IMR-90 (cell line): ENCODE results near the gene PTK7. TPM values are rescaled to one million over a fixed set of nuclear protein-coding genes. Genes with fewer than 3 reads are reported as not detected.

ENCODE experiments used
- ATAC-seq: fragments of 200-7000 bp; cut with Tn5 transposase; 2 replicates; pipeline ENCODE4 v1.9.1; 2020; ENCODE audit warnings: low read depth, mild to moderate bottlenecking, moderate library complexity
- BruUV-seq: library from RNA; stranded (reverse); fragments of 400-500 nt; replicated peaks from 2 replicates; lab custom pipeline; 2021; lab: Mats Ljungman, UMichigan
- CTCF ChIA-PET: fragments of 300-600 bp; formaldehyde crosslinking; extraction: SDS; loops from one replicate; lab custom pipeline; 2021; ENCODE audit warnings: antibody characterized with exemption; lab: Yijun Ruan, JAX
- POLR2A ChIA-PET: fragments of 300-600 bp; sonication (Branson Sonifier 250); formaldehyde crosslinking; loops from one replicate; lab custom pipeline; 2022; ENCODE audit warnings: antibody characterized with exemption; ENCODE audit not compliant: unreplicated experiment; lab: Charles Lee
- DNase-seq: peaks from one replicate; pipeline ENCODE4 v3.0.0; 2013
- H2AFZ ChIP-seq: replicated peaks from 2 replicates; pipeline ENCODE3; 2013; ENCODE audit warnings: low read length, mild to moderate bottlenecking; ENCODE audit not compliant: poor library complexity
- H2AK5ac ChIP-seq: 2 replicates; pipeline ENCODE4 v1.6.1; 2013; ENCODE audit warnings: low read depth, low read length, inconsistent platforms
- H2AK9ac ChIP-seq: replicated peaks from 2 replicates; pipeline ENCODE3; 2013; ENCODE audit warnings: mild to moderate bottlenecking, low read depth, low read length, moderate library complexity; ENCODE audit not compliant: poor library complexity
- H2BK120ac ChIP-seq: 2 replicates; pipeline ENCODE4 v1.6.1; 2013; ENCODE audit warnings: low read depth, low read length, inconsistent platforms
- H2BK15ac ChIP-seq: 3 replicates; pipeline ENCODE4 v1.6.1; 2013; ENCODE audit warnings: low read depth, low read length, inconsistent platforms
- H2BK20ac ChIP-seq: 2 replicates; pipeline ENCODE4 v1.6.1; 2013; ENCODE audit warnings: low read depth, mild to moderate bottlenecking, inconsistent platforms, low read length, moderate library complexity
- H2BK5ac ChIP-seq: 2 replicates; pipeline ENCODE4 v1.6.1; 2013; ENCODE audit warnings: mild to moderate bottlenecking, low read depth, low read length, inconsistent platforms; ENCODE audit not compliant: poor library complexity, severe bottlenecking
- H3K14ac ChIP-seq: replicated peaks from 2 replicates; pipeline ENCODE4 v1.6.1; 2013; ENCODE audit warnings: low read depth, low read length, inconsistent platforms
- H3K18ac ChIP-seq: 2 replicates; pipeline ENCODE4 v1.6.1; 2013; ENCODE audit warnings: low read depth, low read length, control low read depth
- H3K23ac ChIP-seq: 2 replicates; pipeline ENCODE4 v1.6.1; 2013; ENCODE audit warnings: low read depth, low read length, inconsistent platforms
- H3K27ac ChIP-seq: 2 replicates; pipeline ENCODE4 v1.5.1; 2013; ENCODE audit warnings: mild to moderate bottlenecking, control low read depth, low read length; ENCODE audit not compliant: insufficient read depth
- H3K27me3 ChIP-seq: 2 replicates; pipeline ENCODE4 v1.6.1; 2013; ENCODE audit warnings: low read length; ENCODE audit not compliant: control insufficient read depth, insufficient read depth
- H3K36me3 ChIP-seq: 2 replicates; pipeline ENCODE4 v1.6.1; 2013; ENCODE audit warnings: low read length, mixed read lengths; ENCODE audit not compliant: control insufficient read depth, insufficient read depth
- H3K4ac ChIP-seq: 2 replicates; pipeline ENCODE4 v1.6.1; 2013; ENCODE audit warnings: low read depth, low read length, inconsistent platforms
- H3K4me1 ChIP-seq: 2 replicates; pipeline ENCODE4 v1.6.1; 2013; ENCODE audit warnings: low read length, mixed read lengths; ENCODE audit not compliant: control insufficient read depth, insufficient read depth
- H3K4me2 ChIP-seq: 2 replicates; pipeline ENCODE4 v1.6.1; 2013; ENCODE audit warnings: low read depth, mild to moderate bottlenecking, control low read depth, low read length, moderate library complexity
- H3K4me3 ChIP-seq: 2 replicates; pipeline ENCODE4 v1.5.1; 2013; ENCODE audit warnings: low read depth, mild to moderate bottlenecking, control low read depth, low read length, moderate library complexity; ENCODE audit not compliant: insufficient read depth
- H3K56ac ChIP-seq: 2 replicates; pipeline ENCODE4 v1.6.1; 2013; ENCODE audit warnings: low read length, inconsistent platforms; ENCODE audit not compliant: insufficient read depth; ENCODE audit errors: extremely low read depth
- H3K79me1 ChIP-seq, 2 experiments: 2 replicates each; pipeline ENCODE4 v1.6.1; 2013; ENCODE audit warnings: low read length in 2 of 2, inconsistent platforms in 1 of 2, low read depth in 1 of 2
- H3K9ac ChIP-seq: 2 replicates; pipeline ENCODE4 v1.6.1; 2013; ENCODE audit warnings: low read depth, low read length, control low read depth
- H3K9me1 ChIP-seq: 2 replicates; pipeline ENCODE4 v1.6.1; 2013; ENCODE audit warnings: low read length, inconsistent platforms; ENCODE audit not compliant: insufficient read depth
- H3K9me3 ChIP-seq: 2 replicates; pipeline ENCODE4 v1.6.1; 2013; ENCODE audit warnings: low read length; ENCODE audit not compliant: control insufficient read depth, insufficient read depth
- H4K20me1 ChIP-seq: 2 replicates; pipeline ENCODE4 v1.6.1; 2013; ENCODE audit warnings: low read length, inconsistent platforms; ENCODE audit not compliant: insufficient read depth
- H4K5ac ChIP-seq: 2 replicates; pipeline ENCODE4 v1.6.1; 2013; ENCODE audit warnings: mild to moderate bottlenecking, low read depth, low read length, control low read depth
- H4K8ac ChIP-seq, 2 experiments: 2 replicates each; pipeline ENCODE4 v1.6.1; 2013; ENCODE audit warnings: low read depth in 2 of 2, low read length in 2 of 2, control low read depth in 1 of 2, inconsistent platforms in 1 of 2
- H4K91ac ChIP-seq: 2 replicates; pipeline ENCODE4 v1.6.1; 2013; ENCODE audit warnings: low read depth, low read length, inconsistent platforms; ENCODE audit not compliant: insufficient read depth
- CEBPB ChIP-seq: IDR thresholded peaks from 2 replicates; pipeline ENCODE4 v1.6.1; 2012; ENCODE audit warnings: low read depth, low read length, improper control_type of control experiment
- CHD1 ChIP-seq: IDR thresholded peaks from 2 replicates; pipeline ENCODE4 v1.6.1; 2012; ENCODE audit warnings: low read depth, low read length, improper control_type of control experiment
- MAZ ChIP-seq: IDR thresholded peaks from 2 replicates; pipeline ENCODE4 v1.6.1; 2012; ENCODE audit warnings: low read depth, mild to moderate bottlenecking, low read length, improper control_type of control experiment, moderate library complexity, borderline replicate concordance
- MXI1 ChIP-seq: IDR thresholded peaks from 2 replicates; pipeline ENCODE4 v1.6.1; 2012; ENCODE audit warnings: low read depth, mild to moderate bottlenecking, low read length, moderate library complexity, borderline replicate concordance
- POLR2A ChIP-seq: IDR thresholded peaks from 2 replicates; pipeline ENCODE4 v1.6.1; 2012; ENCODE audit warnings: mild to moderate bottlenecking, low read depth, low read length
- RAD21 ChIP-seq: IDR thresholded peaks from 2 replicates; pipeline ENCODE4 v1.6.1; 2012; ENCODE audit warnings: low read length, improper control_type of control experiment
- SMC3 ChIP-seq: fragments of 150-350 bp; IDR thresholded peaks from 2 replicates; pipeline ENCODE4 v1.6.1; 2016; ENCODE audit warnings: low read depth, mild to moderate bottlenecking, antibody characterized with exemption, low read length, moderate library complexity
- WGBS, 2 experiments: methylation state at CpG; one replicate each; pipeline versions ENCODE4 v1.1.5 to v1.1.7; 2013; ENCODE audit warnings: missing lambda C conversion rate in 2 of 2; ENCODE audit not compliant: insufficient read length in 1 of 2; ENCODE audit errors: extremely low coverage in 2 of 2; 5-methylcytosine and 5-hydroxymethylcytosine counted together
- dilution Hi-C: fragments of 300-500 bp; cut with HindIII; formaldehyde crosslinking; loops from one replicate; pipeline ENCODE4 v1.14.3; 2018; ENCODE audit warnings: low sequenced_read_pairs; ENCODE audit not compliant: unreplicated experiment
- in situ Hi-C: fragments of 300-500 bp; cut with MboI; formaldehyde crosslinking; loops from 3 replicates; pipeline ENCODE4 v1.14.3; 2019; ENCODE audit warnings: low sequenced_read_pairs, inconsistent platforms, mixed read lengths
- intact Hi-C: fragments of 100-400 bp; cut with micrococcal nuclease; formaldehyde crosslinking; loops from 2 replicates; pipeline ENCODE4 v1.10.0; 2022
- polyA plus RNA-seq, 3 experiments: library from polyadenylated mRNA; depleted of rRNA; stranded (reverse); fragments of >200 nt; gene quantifications; 2 replicates each; pipeline ENCODE4 v1.2.3, GENCODE V29; 2012; ENCODE audit warnings: low replicate concordance in 1 of 3
- total RNA-seq: library from RNA; depleted of rRNA; stranded (reverse); fragments of >200 nt; gene quantifications from 2 replicates; pipeline ENCODE4 v1.2.3, GENCODE V29; 2012
- TF ChIP-seq, protein P1 (sequence below): conservative IDR thresholded peaks from 2 replicates; pipeline ENCODE4 v1.5.1; 2012; ENCODE audit warnings: mild to moderate bottlenecking, low read depth, low read length, improper control_type of control experiment

PTK7 gene
- total and polyA plus RNA-seq, 2 of the 4 experiments (the other 2 are of a cell fraction) = 47.1 to 142 TPM

DNA sequence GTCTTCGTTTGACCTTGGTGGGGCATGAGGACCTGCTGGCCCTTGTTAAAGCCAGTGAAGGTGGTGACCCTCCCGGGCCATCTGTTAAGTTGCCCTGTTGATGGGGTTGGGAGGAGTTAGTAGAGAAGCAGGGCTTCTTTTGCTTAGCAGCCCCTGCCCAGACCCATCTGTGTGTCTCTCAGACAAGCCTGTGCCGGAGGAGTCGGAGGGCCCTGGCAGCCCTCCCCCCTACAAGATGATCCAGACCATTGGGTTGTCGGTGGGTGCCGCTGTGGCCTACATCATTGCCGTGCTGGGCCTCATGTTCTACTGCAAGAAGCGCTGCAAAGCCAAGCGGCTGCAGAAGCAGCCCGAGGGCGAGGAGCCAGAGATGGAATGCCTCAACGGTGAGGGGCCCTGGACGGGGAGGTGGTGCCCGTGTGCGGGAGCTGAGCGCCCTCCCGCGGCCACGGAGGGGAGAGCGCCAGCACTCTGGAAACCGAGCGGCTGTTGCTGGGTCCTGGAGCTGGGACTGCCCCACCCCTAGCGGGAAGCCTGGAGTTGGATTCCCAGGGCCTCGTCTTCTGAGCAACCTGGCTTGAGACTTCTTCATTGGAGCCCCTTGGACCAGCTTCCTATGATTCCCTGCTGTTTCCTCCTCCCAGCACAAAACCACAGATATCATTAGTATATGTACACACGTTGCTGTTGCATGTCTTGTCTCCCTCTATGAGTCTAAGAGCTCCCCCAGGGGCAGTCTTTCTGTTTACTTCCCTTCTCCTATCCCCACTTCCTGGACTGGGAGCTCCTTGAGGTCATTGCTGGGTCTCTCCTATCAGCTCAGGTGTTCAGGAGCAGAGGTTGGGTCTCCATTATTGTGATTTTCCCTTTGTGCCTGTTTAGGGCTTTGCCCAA lies 67.4 kb downstream of the PTK7 start:
- H2BK120ac ChIP-seq = peak overlapping the region; percentile 60; the same call in 1 of the 2 replicates
- no peak; the same call in 1 of the 2 replicates for TF ChIP-seq MXI1
- TF ChIP-seq POLR2A = peak; percentile 40; the same call in 1 of the 2 replicates
- TF ChIP-seq MAZ = peak; percentile 94
- TF ChIP-seq, protein P1, sequence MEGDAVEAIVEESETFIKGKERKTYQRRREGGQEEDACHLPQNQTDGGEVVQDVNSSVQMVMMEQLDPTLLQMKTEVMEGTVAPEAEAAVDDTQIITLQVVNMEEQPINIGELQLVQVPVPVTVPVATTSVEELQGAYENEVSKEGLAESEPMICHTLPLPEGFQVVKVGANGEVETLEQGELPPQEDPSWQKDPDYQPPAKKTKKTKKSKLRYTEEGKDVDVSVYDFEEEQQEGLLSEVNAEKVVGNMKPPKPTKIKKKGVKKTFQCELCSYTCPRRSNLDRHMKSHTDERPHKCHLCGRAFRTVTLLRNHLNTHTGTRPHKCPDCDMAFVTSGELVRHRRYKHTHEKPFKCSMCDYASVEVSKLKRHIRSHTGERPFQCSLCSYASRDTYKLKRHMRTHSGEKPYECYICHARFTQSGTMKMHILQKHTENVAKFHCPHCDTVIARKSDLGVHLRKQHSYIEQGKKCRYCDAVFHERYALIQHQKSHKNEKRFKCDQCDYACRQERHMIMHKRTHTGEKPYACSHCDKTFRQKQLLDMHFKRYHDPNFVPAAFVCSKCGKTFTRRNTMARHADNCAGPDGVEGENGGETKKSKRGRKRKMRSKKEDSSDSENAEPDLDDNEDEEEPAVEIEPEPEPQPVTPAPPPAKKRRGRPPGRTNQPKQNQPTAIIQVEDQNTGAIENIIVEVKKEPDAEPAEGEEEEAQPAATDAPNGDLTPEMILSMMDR = peak; percentile 99
- peak; percentile 100 for TF ChIP-seq RAD21
- no peak for TF ChIP-seq CEBPB
- peak; percentile 98 for TF ChIP-seq SMC3
- TF ChIP-seq CHD1 = peak; percentile 73; the same call in 1 of the 2 replicates
- CTCF ChIA-PET = interaction anchor here (0.6 to 2.4 kb wide), 12 partner anchors 14 to 232 kb away, joined by 3 to 17 read pairs (median 4); partner anchors contain the start of genes KLC4, MRPL2 and PTK7
- dilution Hi-C loops = no loop called here
- peak overlapping the region; percentile 15 to 87; a peak in 1 of 4 replicates for H4K8ac ChIP-seq
- peaks cover 10% of the 10 kb centered on the region for H3K4me1 ChIP-seq
- peak; percentile 99 for ATAC-seq
- peak; percentile 91 for DNase-seq
- H2AK5ac ChIP-seq = peak overlapping the region; percentile 53
- H3K4me2 ChIP-seq = peak overlapping the region; percentile 7; the same call in 1 of the 2 replicates
- peak overlapping the region; percentile 21 for H2AK9ac ChIP-seq
- peak overlapping the region; percentile 48 for H3K14ac ChIP-seq
- H3K4ac ChIP-seq = peak overlapping the region; percentile 67
- no peaks in the 10 kb centered on the region for H3K9me3 ChIP-seq
- H2BK15ac ChIP-seq = no peak overlapping the region
- peak overlapping the region; percentile 7; the same call in 1 of the 2 replicates for H3K23ac ChIP-seq
- peak overlapping the region; percentile 17 for H2BK5ac ChIP-seq
- H4K91ac ChIP-seq = no peak overlapping the region
- H4K20me1 ChIP-seq = no peaks in the 10 kb centered on the region
- H3K9me1 ChIP-seq = 0 out of 2 replicates have a peak, but pooled peaks cover 3% of the 10 kb centered on the region
- no peak overlapping the region for H2BK20ac ChIP-seq
- no peak overlapping the region for H3K18ac ChIP-seq
- no peaks in the 10 kb centered on the region for H3K27me3 ChIP-seq
- H2AFZ ChIP-seq = peak overlapping the region; percentile 79
- intact Hi-C loops = loop anchor here (1.0 to 5.0 kb wide), 5 partner anchors 68 to 242 kb away; partner anchors contain the start of genes CUL7 and KLHDC3
- no peak overlapping the region for H3K4me3 ChIP-seq
- H3K36me3 ChIP-seq = peaks cover 54% of the 10 kb centered on the region
- POLR2A ChIA-PET = interaction anchor here (1.0 kb wide), 1 partner anchor 68 kb away, joined by 3 read pairs; no protein-coding TSS in a partner anchor
- no peak overlapping the region for H3K56ac ChIP-seq
- BruUV-seq = no TSS peak
- H4K5ac ChIP-seq = peak overlapping the region; percentile 28; the same call in 1 of the 2 replicates
- H3K79me1 ChIP-seq = peaks cover 5 to 19% of the 10 kb centered on the region in 2 experiments; a peak in 2 of 4 replicates
- 2% methylated on average over 16 of the region's 25 CpGs; no CpG with 5 or more reads in 1 of the 2 experiments for WGBS, 2 experiments
- H3K27ac ChIP-seq = peak overlapping the region; percentile 28
- in situ Hi-C loops = loop anchor here (10.0 kb wide), 1 partner anchor 239 kb away; no protein-coding TSS in a partner anchor
- 0 out of 2 replicates have a peak overlapping the region, but pooled peaks have one; percentile 10 for H3K9ac ChIP-seq
